Trophoblast cell (in vitro differentiated cells and primary cell): ENCODE measurements around the gene AFAP1L1.
A peak's percentile ranks its signal among the peaks of the same experiment; 100 is the strongest.

Experiments
- DNase-seq, 2 donors: peaks; one replicate each; pipeline ENCODE4 v3.0.0-alpha.2; 2016
- H2AFZ ChIP-seq: 2 replicates; pipeline ENCODE4 v1.6.1; 2013; ENCODE audit warnings: low read length, moderate library complexity, mild to moderate bottlenecking; ENCODE audit not compliant: insufficient read depth, poor library complexity
- H2AK5ac ChIP-seq: 2 replicates; pipeline ENCODE4 v1.6.1; 2013; ENCODE audit warnings: mild to moderate bottlenecking, low read length
- H2BK120ac ChIP-seq: 2 replicates; pipeline ENCODE4 v1.6.1; 2013; ENCODE audit warnings: low read length, mild to moderate bottlenecking, moderate library complexity; ENCODE audit not compliant: insufficient read depth, poor library complexity
- H2BK12ac ChIP-seq: 2 replicates; pipeline ENCODE4 v1.6.1; 2013; ENCODE audit warnings: mild to moderate bottlenecking, low read length, moderate library complexity
- H2BK5ac ChIP-seq: 2 replicates; pipeline ENCODE4 v1.6.1; 2013; ENCODE audit warnings: low read length, low read depth, moderate library complexity, mild to moderate bottlenecking; ENCODE audit not compliant: poor library complexity
- H3K14ac ChIP-seq: 2 replicates; pipeline ENCODE4 v1.6.1; 2013; ENCODE audit warnings: mild to moderate bottlenecking, low read length
- H3K18ac ChIP-seq: 2 replicates; pipeline ENCODE4 v1.6.1; 2013; ENCODE audit warnings: mild to moderate bottlenecking, low read length
- H3K23ac ChIP-seq: 2 replicates; pipeline ENCODE4 v1.6.1; 2013; ENCODE audit warnings: low read length
- H3K27ac ChIP-seq: 2 replicates; pipeline ENCODE4 v1.5.1; 2013; ENCODE audit warnings: low read depth, mild to moderate bottlenecking, inconsistent platforms, low read length, moderate library complexity
- H3K27me3 ChIP-seq: 2 replicates; pipeline ENCODE4 v1.6.1; 2013; ENCODE audit warnings: inconsistent platforms, mild to moderate bottlenecking, low read length, moderate library complexity; ENCODE audit not compliant: insufficient read depth
- H3K36me3 ChIP-seq, 2 experiments: 1 replicate in 1 of 2; 2 replicates in 1 of 2; pipeline ENCODE4 v1.6.1; 2013; ENCODE audit warnings: low read length in 2 of 2, mild to moderate bottlenecking in 2 of 2, moderate library complexity in 1 of 2; ENCODE audit not compliant: insufficient read depth in 2 of 2, control insufficient read depth in 1 of 2
- H3K4ac ChIP-seq: 2 replicates; pipeline ENCODE4 v1.6.1; 2013; ENCODE audit warnings: low read depth, mild to moderate bottlenecking, low read length, moderate library complexity
- H3K4me1 ChIP-seq, 2 experiments: 1 replicate in 1 of 2; 2 replicates in 1 of 2; pipeline ENCODE4 v1.6.1; 2013; ENCODE audit warnings: low read length in 2 of 2, mild to moderate bottlenecking in 2 of 2, moderate library complexity in 1 of 2; ENCODE audit not compliant: insufficient read depth in 2 of 2, control insufficient read depth in 1 of 2
- H3K4me2 ChIP-seq: 2 replicates; pipeline ENCODE4 v1.6.1; 2013; ENCODE audit warnings: inconsistent platforms, mild to moderate bottlenecking, low read length, moderate library complexity
- H3K4me3 ChIP-seq: 2 replicates; pipeline ENCODE4 v1.5.1; 2013; ENCODE audit warnings: mild to moderate bottlenecking, low read depth, low read length, inconsistent platforms
- H3K79me1 ChIP-seq: one replicate; pipeline ENCODE4 v1.6.1; 2013; ENCODE audit warnings: low read length
- H3K79me2 ChIP-seq: 2 replicates; pipeline ENCODE4 v1.6.1; 2013; ENCODE audit warnings: low read length, mild to moderate bottlenecking; ENCODE audit not compliant: control insufficient read depth, insufficient read depth, poor library complexity
- H3K9ac ChIP-seq: 2 replicates; pipeline ENCODE4 v1.6.1; 2013; ENCODE audit warnings: mild to moderate bottlenecking, low read length
- H3K9me3 ChIP-seq: 2 replicates; pipeline ENCODE4 v1.6.1; 2013; ENCODE audit warnings: low read depth, mild to moderate bottlenecking, control low read depth, inconsistent platforms, low read length; ENCODE audit not compliant: insufficient read depth
- H4K12ac ChIP-seq: 2 replicates; pipeline ENCODE4 v1.6.1; 2013; ENCODE audit warnings: low read depth, mild to moderate bottlenecking, low read length, moderate library complexity
- H4K8ac ChIP-seq: 2 replicates; pipeline ENCODE4 v1.6.1; 2013; ENCODE audit warnings: low read depth, mild to moderate bottlenecking, low read length, moderate library complexity
- H4K91ac ChIP-seq: one replicate; pipeline ENCODE4 v1.6.1; 2013; ENCODE audit warnings: low read depth, mild to moderate bottlenecking, low read length, moderate library complexity
- WGBS: extraction: QIAGEN DNeasy Blood & Tissue Kit; methylation state at CpG from one replicate; pipeline ENCODE4 v1.1.7; 2013; ENCODE audit warnings: missing lambda C conversion rate; ENCODE audit not compliant: insufficient read length, insufficient coverage; ENCODE audit errors: extremely low coverage; 5-methylcytosine and 5-hydroxymethylcytosine counted together

The AFAP1L1 gene

GRCh38 chr5:149256451-149256850 lies 15.2 kb upstream of the AFAP1L1 start:
- no peak overlapping the region for H3K4me2 ChIP-seq
- no peak overlapping the region for H2BK5ac ChIP-seq
- no peaks in the 10 kb centered on the region for H3K79me2 ChIP-seq
- no peak overlapping the region for H3K14ac ChIP-seq
- no peaks in the 10 kb centered on the region for H3K9me3 ChIP-seq
- peak in 1 of 2 donors; percentile 90 for DNase-seq
- H4K8ac ChIP-seq, result no peak overlapping the region
- H3K4ac ChIP-seq, result no peak overlapping the region
- H2AFZ ChIP-seq, result no peak overlapping the region
- H3K79me1 ChIP-seq, result no peaks in the 10 kb centered on the region
- no peak overlapping the region for H3K18ac ChIP-seq
- H3K36me3 ChIP-seq, result no peaks in the 10 kb centered on the region
- H3K9ac ChIP-seq, result no peak overlapping the region
- H3K27ac ChIP-seq, result no peak overlapping the region
- no peaks in the 10 kb centered on the region for H3K27me3 ChIP-seq
- no peak overlapping the region for H3K23ac ChIP-seq
- no peak overlapping the region for H2BK120ac ChIP-seq
- no peak overlapping the region for H2BK12ac ChIP-seq
- H4K12ac ChIP-seq, result no peak overlapping the region
- no peak overlapping the region for H2AK5ac ChIP-seq
- H3K4me3 ChIP-seq, result no peak overlapping the region
- no peak overlapping the region for H4K91ac ChIP-seq
- no peaks in the 10 kb centered on the region for H3K4me1 ChIP-seq

GRCh38 chr5:149257131-149257530 lies 14.5 kb upstream of the AFAP1L1 start:
- H3K9ac ChIP-seq, result no peak overlapping the region
- H2BK120ac ChIP-seq, result no peak overlapping the region
- no peak overlapping the region for H4K91ac ChIP-seq
- WGBS, result no CpG with 5 or more reads among the region's 1 CpG
- no peaks in the 10 kb centered on the region for H3K27me3 ChIP-seq
- no peaks in the 10 kb centered on the region for H3K9me3 ChIP-seq
- no peaks in the 10 kb centered on the region for H3K79me2 ChIP-seq
- H3K4ac ChIP-seq, result no peak overlapping the region
- no peak overlapping the region for H4K8ac ChIP-seq
- H3K23ac ChIP-seq, result no peak overlapping the region
- no peak overlapping the region for H4K12ac ChIP-seq
- H3K27ac ChIP-seq, result no peak overlapping the region
- no peak overlapping the region for H2AFZ ChIP-seq
- no peak overlapping the region for H3K18ac ChIP-seq
- no peak overlapping the region for H2AK5ac ChIP-seq
- H3K4me3 ChIP-seq, result no peak overlapping the region
- H3K4me2 ChIP-seq, result no peak overlapping the region
- no peaks in the 10 kb centered on the region for H3K79me1 ChIP-seq
- no peak overlapping the region for H3K14ac ChIP-seq
- no peaks in the 10 kb centered on the region for H3K4me1 ChIP-seq
- no peak for DNase-seq
- H2BK12ac ChIP-seq, result no peak overlapping the region
- H2BK5ac ChIP-seq, result no peak overlapping the region
- no peaks in the 10 kb centered on the region for H3K36me3 ChIP-seq

GRCh38 chr5:149257889-149258705 lies 13.6 kb upstream of the AFAP1L1 start:
- no peak overlapping the region for H2BK120ac ChIP-seq
- no peak overlapping the region for H3K4me2 ChIP-seq
- DNase-seq, result peak; percentile 65 to 83
- H3K4me1 ChIP-seq, result no peaks in the 10 kb centered on the region
- H3K9me3 ChIP-seq, result no peaks in the 10 kb centered on the region
- no peaks in the 10 kb centered on the region for H3K36me3 ChIP-seq
- H2AK5ac ChIP-seq, result no peak overlapping the region
- H2BK12ac ChIP-seq, result no peak overlapping the region
- no peak overlapping the region for H3K23ac ChIP-seq
- H3K14ac ChIP-seq, result no peak overlapping the region
- no CpG with 5 or more reads among the region's 10 CpGs for WGBS
- H3K27ac ChIP-seq, result no peak overlapping the region
- no peak overlapping the region for H3K4me3 ChIP-seq
- no peak overlapping the region for H4K8ac ChIP-seq
- H2AFZ ChIP-seq, result no peak overlapping the region
- H3K79me1 ChIP-seq, result no peaks in the 10 kb centered on the region
- no peaks in the 10 kb centered on the region for H3K27me3 ChIP-seq
- no peak overlapping the region for H3K18ac ChIP-seq
- H3K4ac ChIP-seq, result no peak overlapping the region
- no peaks in the 10 kb centered on the region for H3K79me2 ChIP-seq
- no peak overlapping the region for H4K91ac ChIP-seq
- no peak overlapping the region for H4K12ac ChIP-seq
- H3K9ac ChIP-seq, result no peak overlapping the region
- no peak overlapping the region for H2BK5ac ChIP-seq

- Histone ChIP-seq H4K91ac (no peak overlapping the region), H3K4ac (no peak overlapping the region), H2BK5ac (no peak overlapping the region), H3K4me3 (no peak overlapping the region), H2BK120ac (no peak overlapping the region), H3K27me3 (no peaks in the 10 kb centered on the region), H2BK12ac (no peak overlapping the region), H3K14ac (no peak overlapping the region), H3K4me1 (no peaks in the 10 kb centered on the region), H3K79me1 (no peaks in the 10 kb centered on the region), H4K12ac (no peak overlapping the region), H3K27ac (no peak overlapping the region), H3K18ac (no peak overlapping the region), H2AK5ac (no peak overlapping the region), H3K23ac (no peak overlapping the region), H3K4me2 (no peak overlapping the region), H3K36me3 (no peaks in the 10 kb centered on the region), H2AFZ (no peak overlapping the region), H3K79me2 (no peaks in the 10 kb centered on the region), H3K9me3 (no peaks in the 10 kb centered on the region), H4K8ac (no peak overlapping the region), H3K9ac (no peak overlapping the region)
- peak; percentile 32 to 75 for DNase-seq
- WGBS, result no CpG with 5 or more reads among the region's 1 CpG
Observed at GRCh38 chr5:149260761-149261160, 10.9 kb upstream of the AFAP1L1 start.
